Measurements from ENCODE around the gene JPT2. TPM values are rescaled to one million over a fixed set of nuclear protein-coding genes. Genes with fewer than 3 reads are reported as not detected.

The JPT2 gene
- total RNA-seq, 1 experiment from 2014 or later, result 113 TPM

DNA sequence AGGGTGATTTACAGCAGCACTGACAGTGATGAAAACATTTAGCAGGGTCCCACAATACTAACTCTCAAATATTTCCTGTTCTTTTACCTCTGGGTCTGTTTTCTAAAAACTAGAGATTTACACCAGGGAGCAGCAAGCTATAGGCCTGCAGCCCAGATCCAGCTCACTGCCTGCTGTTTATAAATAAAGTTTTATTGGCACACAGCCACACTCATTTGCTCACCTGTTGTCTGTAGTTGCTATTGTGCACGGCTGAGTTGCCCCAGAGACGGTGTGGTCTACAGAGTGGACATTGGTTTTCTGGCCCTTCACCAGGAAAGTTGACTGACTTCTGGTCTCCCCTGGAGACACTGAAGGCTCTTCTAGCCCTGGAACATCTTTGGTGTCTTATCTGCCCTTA lies 16.3 kb upstream of the JPT2 start:
- TF ChIP-seq MAX (IDR thresholded peaks at IDR 0.05) (no peak), ATF3 (IDR thresholded peaks at IDR 0.05) (no peak), JUND (IDR thresholded peaks at IDR 0.05) (no peak), RAD21 (IDR thresholded peaks at IDR 0.05; ENCODE audit: low read depth) (no peak), EZH2phosphoT487 (IDR thresholded peaks at IDR 0.05; ENCODE audit: borderline replicate concordance) (no peak), POLR2AphosphoS5 (IDR thresholded peaks at IDR 0.05; ENCODE audit: low read depth, low read length) (no peak), YY1 (IDR thresholded peaks at IDR 0.05; ENCODE audit: extremely low read depth, insufficient replicate concordance, low read depth, low read length) (no peak)

GRCh38 chr16:1662543-1662942 lies 15.5 kb upstream of the JPT2 start:
- H3K36me3 ChIP-seq (ENCODE audit: control insufficient read depth in 1 of 2, insufficient read depth in 2 of 2, low read length in 2 of 2), result peaks cover 19 to 34% of the 10 kb centered on the region in 2 experiments; a peak in 3 of 4 replicates

More for the DNA sequence above, 16.3 kb upstream of the JPT2 start:
- CTCF ChIA-PET, result no interaction called here
- ATAC-seq, result no peak
- no peak for DNase-seq (ENCODE audit: low read depth, low spot score)
- H3K27me3 ChIP-seq (ENCODE audit: insufficient read depth, low read length), result no peaks in the 10 kb centered on the region
- BruUV-seq (replicated peaks), result no TSS peak
- H3K27ac ChIP-seq (ENCODE audit: low read depth, low read length), result no peak overlapping the region
- POLR2A ChIA-PET, result no interaction called here
- H4K20me1 ChIP-seq (ENCODE audit: insufficient read depth), result no peaks in the 10 kb centered on the region
- RAD21 ChIA-PET (ENCODE audit: low non-redundant PET in 1 of 2, low total read pairs in 2 of 2, uncharacterized antibody in 2 of 2, unreplicated experiment in 2 of 2), result no interaction called here
- peaks cover 19 to 30% of the 10 kb centered on the region in 2 experiments; a peak in 3 of 4 replicates for H3K36me3 ChIP-seq (ENCODE audit: control insufficient read depth in 1 of 2, insufficient read depth in 2 of 2, low read length in 2 of 2)
- no peak overlapping the region for H2AFZ ChIP-seq (ENCODE audit: low read depth, low read length, poor library complexity, severe bottlenecking)
- no peaks in the 10 kb centered on the region for H3K4me1 ChIP-seq (ENCODE audit: control insufficient read depth in 1 of 2, insufficient read depth in 2 of 2, low read length in 2 of 2)
- H3K4me2 ChIP-seq (ENCODE audit: low read length), result no peak overlapping the region
- H3K4me3 ChIP-seq (replicated peaks in 1 of 2; ENCODE audit: low read depth in 1 of 2, low read length in 2 of 2), result no peak overlapping the region
- no peaks in the 10 kb centered on the region for H3K9me3 ChIP-seq (ENCODE audit: control insufficient read depth in 1 of 2, insufficient read depth in 1 of 2, low read depth in 1 of 2, low read length in 2 of 2)
- H3K79me2 ChIP-seq (ENCODE audit: insufficient read depth, low read length), result no peaks in the 10 kb centered on the region
- no peaks in the 10 kb centered on the region for H3K9me2 ChIP-seq (ENCODE audit: insufficient read depth)
- intact Hi-C loops (cut with micrococcal nuclease), result no loop called here
- no peak overlapping the region for H3K9ac ChIP-seq (ENCODE audit: low read length)

More at GRCh38 chr16:1662543-1662942, 15.5 kb upstream of the JPT2 start:
- H3K9me2 ChIP-seq (ENCODE audit: insufficient read depth), result no peaks in the 10 kb centered on the region
- no peaks in the 10 kb centered on the region for H3K9me3 ChIP-seq (ENCODE audit: control insufficient read depth in 1 of 2, insufficient read depth in 1 of 2, low read depth in 1 of 2, low read length in 2 of 2)
- BruUV-seq (replicated peaks), result no TSS peak
- H4K20me1 ChIP-seq (ENCODE audit: insufficient read depth), result no peaks in the 10 kb centered on the region
- H2AFZ ChIP-seq (ENCODE audit: low read depth, low read length, poor library complexity, severe bottlenecking), result no peak overlapping the region
- CTCF ChIA-PET, result no interaction called here
- intact Hi-C loops (cut with micrococcal nuclease), result no loop called here
- no peak overlapping the region for H3K27ac ChIP-seq (ENCODE audit: low read depth, low read length)
- H3K4me3 ChIP-seq (replicated peaks in 1 of 2; ENCODE audit: low read depth in 1 of 2, low read length in 2 of 2), result no peak overlapping the region
- POLR2A ChIA-PET, result no interaction called here
- TF ChIP-seq POLR2AphosphoS5 (IDR thresholded peaks at IDR 0.05; ENCODE audit: low read depth, low read length) (no peak), YY1 (IDR thresholded peaks at IDR 0.05; ENCODE audit: extremely low read depth, insufficient replicate concordance, low read depth, low read length) (no peak), RAD21 (IDR thresholded peaks at IDR 0.05; ENCODE audit: low read depth) (no peak), ZNF274 (IDR thresholded peaks at IDR 0.05; ENCODE audit: low read depth, low read length) (no peak), ATF3 (IDR thresholded peaks at IDR 0.05) (no peak), SIN3A (IDR thresholded peaks at IDR 0.05; ENCODE audit: low read depth) (no peak), CBX3 (IDR thresholded peaks at IDR 0.05; ENCODE audit: low read depth) (no peak), FOSL1 (IDR thresholded peaks at IDR 0.05; ENCODE audit: low read depth) (no peak), EZH2 (IDR thresholded peaks at IDR 0.05) (no peak), JUND (IDR thresholded peaks at IDR 0.05) (no peak), SRF (IDR thresholded peaks at IDR 0.05; ENCODE audit: low read depth) (no peak), CEBPB (IDR thresholded peaks at IDR 0.05; ENCODE audit: low read depth) (no peak), EGR1 (IDR thresholded peaks at IDR 0.05; ENCODE audit: low read depth) (no peak), EZH2phosphoT487 (IDR thresholded peaks at IDR 0.05; ENCODE audit: borderline replicate concordance) (no peak), ZFX (IDR thresholded peaks at IDR 0.05) (no peak), SP1 (IDR thresholded peaks at IDR 0.05; ENCODE audit: low read depth) (no peak), ELF1 (IDR thresholded peaks at IDR 0.05; ENCODE audit: borderline replicate concordance, low read depth) (no peak)
- TF ChIP-seq, protein P1, sequence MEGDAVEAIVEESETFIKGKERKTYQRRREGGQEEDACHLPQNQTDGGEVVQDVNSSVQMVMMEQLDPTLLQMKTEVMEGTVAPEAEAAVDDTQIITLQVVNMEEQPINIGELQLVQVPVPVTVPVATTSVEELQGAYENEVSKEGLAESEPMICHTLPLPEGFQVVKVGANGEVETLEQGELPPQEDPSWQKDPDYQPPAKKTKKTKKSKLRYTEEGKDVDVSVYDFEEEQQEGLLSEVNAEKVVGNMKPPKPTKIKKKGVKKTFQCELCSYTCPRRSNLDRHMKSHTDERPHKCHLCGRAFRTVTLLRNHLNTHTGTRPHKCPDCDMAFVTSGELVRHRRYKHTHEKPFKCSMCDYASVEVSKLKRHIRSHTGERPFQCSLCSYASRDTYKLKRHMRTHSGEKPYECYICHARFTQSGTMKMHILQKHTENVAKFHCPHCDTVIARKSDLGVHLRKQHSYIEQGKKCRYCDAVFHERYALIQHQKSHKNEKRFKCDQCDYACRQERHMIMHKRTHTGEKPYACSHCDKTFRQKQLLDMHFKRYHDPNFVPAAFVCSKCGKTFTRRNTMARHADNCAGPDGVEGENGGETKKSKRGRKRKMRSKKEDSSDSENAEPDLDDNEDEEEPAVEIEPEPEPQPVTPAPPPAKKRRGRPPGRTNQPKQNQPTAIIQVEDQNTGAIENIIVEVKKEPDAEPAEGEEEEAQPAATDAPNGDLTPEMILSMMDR (IDR thresholded peaks at IDR 0.05 in 2 of 3, conservative IDR thresholded peaks at IDR 0.05 in 1 of 3; ENCODE audit: borderline replicate concordance in 1 of 3, insufficient read depth in 1 of 3, low read depth in 2 of 3, low read length in 2 of 3), result no peak
- no peaks in the 10 kb centered on the region for H3K4me1 ChIP-seq (ENCODE audit: control insufficient read depth in 1 of 2, insufficient read depth in 2 of 2, low read length in 2 of 2)
- ATAC-seq (no peak), DNase-seq (ENCODE audit: low read depth, low spot score) (no peak)
- no peaks in the 10 kb centered on the region for H3K27me3 ChIP-seq (ENCODE audit: insufficient read depth, low read length)
- no peaks in the 10 kb centered on the region for H3K79me2 ChIP-seq (ENCODE audit: insufficient read depth, low read length)
- no peak overlapping the region for H3K9ac ChIP-seq (ENCODE audit: low read length)
- RAD21 ChIA-PET (ENCODE audit: low non-redundant PET in 1 of 2, low total read pairs in 2 of 2, uncharacterized antibody in 2 of 2, unreplicated experiment in 2 of 2), result no interaction called here
- no peak overlapping the region for H3K4me2 ChIP-seq (ENCODE audit: low read length)

Measured in HCT116 (cell line).